Stimulated activated CD8-positive, alpha-beta memory T cell treated with anti-CD3 and anti-CD28 coated beads, Interleukin-12 subunit alpha, Interleukin-12 subunit beta, amount 100 ng/mL, for 4 hours (primary cell): Measurements from ENCODE around the gene PCYT1A.
"Not testable (repeated sequence)": the region's sequence is repeated elsewhere in the genome, so short reads cannot be mapped to it uniquely, and the experiment has no call there.

ENCODE experiments used
- DNase-seq: peaks from one replicate; pipeline ENCODE4 v3.0.0-alpha.2; 2020; ENCODE audit warnings: low read depth

The PCYT1A gene

DNA sequence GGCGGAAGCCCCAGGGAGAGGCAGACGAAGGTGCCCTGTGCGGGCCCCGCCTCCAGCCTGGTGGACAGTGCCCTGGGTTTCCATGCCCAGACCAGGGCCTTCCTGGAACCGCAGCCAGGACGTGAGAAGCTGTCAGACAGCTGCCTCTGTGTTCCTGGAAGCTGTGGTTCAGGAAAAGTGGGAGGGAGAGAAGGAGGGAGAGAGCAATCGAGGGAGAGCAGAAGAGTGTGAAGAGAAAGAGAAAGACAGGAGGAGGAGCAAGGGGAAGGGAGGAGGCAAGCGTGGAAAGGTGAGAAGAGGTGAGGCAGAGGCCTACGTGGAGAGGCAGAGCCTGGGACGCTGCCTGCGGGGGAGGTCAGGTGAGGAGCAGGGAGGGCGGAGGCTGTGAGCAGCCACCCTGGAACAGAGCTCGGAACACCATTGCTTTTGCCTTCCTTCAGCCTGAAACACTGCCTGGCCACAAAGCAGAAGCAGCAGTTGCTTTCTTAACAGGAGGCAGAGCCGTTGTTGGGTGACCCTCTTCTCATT, 94.9 kb downstream of the PCYT1A start:
- no peak for DNase-seq

DNA sequence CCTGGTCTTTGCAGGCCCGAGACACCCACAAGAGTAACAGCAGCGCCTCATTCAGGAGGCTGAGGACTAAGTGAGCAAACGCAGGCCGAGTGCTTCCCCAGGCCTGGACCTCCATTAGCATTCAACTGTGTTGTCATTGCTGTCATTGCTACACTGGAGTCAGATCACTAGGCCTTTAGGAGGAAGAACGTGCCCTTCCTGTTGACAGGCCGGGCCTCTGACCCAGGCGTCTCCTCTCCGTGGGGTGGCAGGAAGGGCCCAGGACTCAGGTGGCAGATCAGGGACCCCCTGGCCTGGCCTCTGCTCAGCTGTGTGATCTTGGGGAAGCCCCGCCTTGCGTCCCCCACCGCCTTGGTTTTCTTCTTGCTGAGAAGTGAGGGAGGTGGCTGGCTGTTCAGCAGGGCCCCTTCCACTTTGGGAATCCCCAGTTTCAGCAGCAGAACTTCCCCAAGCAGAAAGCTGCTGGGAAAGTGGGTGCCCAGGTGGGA, 95.4 kb downstream of the PCYT1A start:
- DNase-seq = peak; percentile 27

DNA sequence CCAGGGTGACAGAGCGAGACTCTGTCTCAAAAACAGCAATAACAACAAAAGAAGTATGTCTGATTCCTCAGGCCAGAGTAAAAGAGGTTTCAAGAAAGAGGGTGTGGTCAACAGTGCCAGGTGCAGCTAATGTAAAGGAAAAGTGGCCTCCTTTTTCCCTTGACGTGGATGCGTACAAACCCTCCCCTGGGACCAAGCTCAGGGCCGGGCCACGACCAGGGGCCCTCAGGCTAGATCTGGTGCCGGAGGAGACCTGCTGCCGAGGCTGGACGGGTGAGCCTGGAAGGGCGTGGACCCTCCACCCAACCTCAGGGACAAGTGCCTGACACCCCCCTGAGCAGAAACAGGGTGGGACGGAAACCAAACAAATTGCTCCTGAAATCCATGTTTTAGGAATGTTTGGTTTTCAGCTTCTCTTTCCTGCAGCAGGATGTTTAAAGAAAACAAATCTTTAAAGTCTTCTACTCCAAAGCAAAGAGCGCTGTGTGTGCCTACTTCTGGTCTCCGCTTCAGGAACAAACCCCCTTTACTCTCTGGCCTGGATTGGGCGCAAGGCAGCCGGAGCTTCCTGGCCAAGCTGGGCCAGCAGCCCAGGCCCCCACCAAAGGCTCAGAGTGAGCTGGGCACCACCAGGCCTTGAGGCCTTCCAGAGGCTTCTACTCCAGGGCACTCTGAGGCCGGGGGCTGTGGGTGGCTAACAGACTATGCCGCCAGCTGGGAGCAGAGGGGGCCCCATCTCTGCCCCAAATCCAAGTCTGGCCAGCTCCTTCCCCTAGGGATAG, 97.8 kb downstream of the PCYT1A start:
- DNase-seq = no peak

DNA sequence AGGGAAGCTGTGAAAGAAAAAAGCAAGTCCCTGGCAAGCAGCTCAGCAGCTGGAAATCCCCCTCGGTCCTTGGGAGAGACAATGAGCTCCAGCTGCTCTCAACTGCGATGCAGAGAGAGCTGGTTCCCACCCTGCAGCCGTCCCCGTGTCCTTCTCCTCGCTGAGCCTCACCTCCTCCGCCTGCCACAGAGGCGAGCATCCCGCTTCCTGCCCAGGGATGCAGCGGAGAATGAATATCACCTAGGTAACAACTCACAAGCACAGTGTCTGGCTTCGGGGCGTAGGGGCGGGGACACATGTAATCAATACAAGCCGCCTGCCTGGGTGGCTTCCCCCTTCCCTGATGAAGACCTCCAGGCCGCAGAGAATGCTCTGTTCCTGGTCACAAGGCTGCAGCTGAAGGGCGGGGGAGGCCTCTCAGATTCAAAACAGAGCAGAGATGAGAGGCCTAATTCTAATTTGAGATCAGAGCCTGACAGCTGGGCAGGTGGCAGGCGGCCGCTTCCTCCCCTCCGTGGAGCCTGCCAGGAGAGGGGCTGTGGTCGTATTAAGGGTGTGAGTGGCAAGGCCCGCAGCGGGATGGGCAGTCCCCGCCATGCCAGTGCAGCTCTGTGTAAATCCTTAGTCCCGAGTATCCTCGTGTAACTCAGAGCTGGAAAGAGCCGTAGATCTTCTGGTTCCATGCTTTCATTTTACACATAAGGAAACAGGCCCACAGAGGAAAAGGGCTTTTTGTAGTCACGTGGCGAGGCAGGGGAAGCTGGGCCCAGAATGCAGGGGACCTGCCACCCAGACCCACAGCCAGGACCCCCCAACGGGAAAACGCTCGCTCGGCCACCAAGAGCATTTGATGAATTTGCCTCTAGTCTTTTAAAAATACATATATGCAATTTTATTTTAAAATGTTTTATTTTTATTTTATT, 100.6 kb downstream of the PCYT1A start:
- no peak for DNase-seq

DNA sequence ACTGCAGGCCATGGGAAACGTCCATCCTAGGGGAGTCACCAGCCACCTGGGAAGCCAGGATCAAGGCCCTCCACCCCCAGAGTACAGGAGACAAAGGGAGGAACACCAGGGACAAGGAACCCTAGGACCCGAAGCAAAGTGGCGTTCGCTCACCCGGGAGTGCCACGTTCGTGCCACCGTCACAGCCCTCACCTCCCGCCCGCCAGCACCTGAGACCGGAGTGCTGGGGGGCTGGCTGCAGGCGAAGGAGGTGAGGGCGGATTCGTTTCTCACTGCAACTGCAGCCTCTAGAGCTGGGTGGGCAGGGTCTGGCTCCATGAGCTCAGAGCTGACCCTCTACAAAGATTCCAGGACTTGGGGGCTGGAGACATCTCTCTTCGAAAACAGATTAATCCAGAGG, 102.6 kb downstream of the PCYT1A start:
- no peak for DNase-seq

DNA sequence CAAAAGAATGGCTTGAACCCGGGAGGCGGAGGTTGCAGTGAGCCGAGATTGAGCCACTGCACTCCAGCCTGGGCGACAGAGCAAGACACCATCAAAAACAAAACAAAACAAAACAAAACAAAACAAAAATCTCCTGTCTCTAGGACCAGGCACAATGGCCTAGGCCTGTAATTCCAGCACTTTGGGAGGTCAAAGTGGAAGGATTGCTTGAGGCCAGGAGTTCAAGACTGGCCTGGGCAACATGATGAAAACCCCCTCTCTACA, 103.4 kb downstream of the PCYT1A start:
- not testable (repeated sequence) for DNase-seq

DNA sequence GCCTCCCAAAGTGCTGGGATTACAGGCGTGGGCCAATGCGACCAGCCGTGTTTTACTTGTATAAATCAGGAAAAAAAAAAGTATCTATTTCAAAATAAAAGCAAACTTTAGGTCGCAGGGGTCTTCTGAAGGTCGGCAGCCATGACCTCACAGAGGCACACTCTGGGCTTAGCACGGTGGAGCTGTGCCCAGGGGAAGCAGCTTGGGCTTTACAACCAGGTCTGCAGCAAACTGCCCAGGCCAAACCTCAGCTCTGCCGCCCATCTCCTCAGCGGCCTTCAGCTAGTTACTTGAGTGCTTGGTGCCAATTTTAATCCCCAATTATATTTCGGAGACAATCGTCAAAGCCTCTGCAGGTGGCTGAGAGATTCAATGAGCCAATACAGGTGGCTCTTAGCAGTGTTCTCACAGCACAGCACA, 106.4 kb downstream of the PCYT1A start:
- no peak for DNase-seq

DNA sequence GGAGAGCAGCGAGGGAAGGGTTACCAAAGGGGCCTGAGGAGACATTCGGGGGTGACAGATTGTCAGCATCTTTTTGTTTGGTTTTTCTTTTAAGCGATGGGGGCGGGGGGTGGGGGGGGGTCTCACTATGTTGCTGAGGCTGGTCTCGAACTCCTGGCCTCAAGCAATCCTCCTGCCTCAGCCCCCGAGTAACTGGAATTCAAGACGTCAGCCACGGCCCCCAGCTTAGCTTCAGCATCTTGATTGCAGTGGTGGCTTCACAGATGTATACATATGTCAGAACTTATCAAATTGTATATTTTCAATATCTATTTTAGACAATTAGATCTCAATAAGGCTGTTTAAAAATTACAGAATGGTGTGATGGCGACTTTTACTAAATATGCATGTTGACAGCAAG, 107.2 kb downstream of the PCYT1A start:
- no peak for DNase-seq
